HL-60 (cell line): ENCODE results near the gene CENPP.

Experiments used
- CTCF ChIP-seq: IDR thresholded peaks from one replicate; pipeline ENCODE4 v1.5.1; 2011; ENCODE audit warnings: low read length, control low read depth, inconsistent platforms; ENCODE audit not compliant: insufficient read depth
- GABPA ChIP-seq: IDR thresholded peaks from 2 replicates; pipeline ENCODE4 v1.6.1; 2012; ENCODE audit warnings: low read depth
- POLR2AphosphoS5 ChIP-seq: IDR thresholded peaks from 2 replicates; pipeline ENCODE4 v1.6.1; 2012; ENCODE audit warnings: low read depth
- REST ChIP-seq: IDR thresholded peaks from 2 replicates; pipeline ENCODE4 v1.6.1; 2012; ENCODE audit warnings: low read depth; ENCODE audit not compliant: insufficient replicate concordance
- SPI1 ChIP-seq: IDR thresholded peaks from 2 replicates; pipeline ENCODE4 v1.6.1; 2012; ENCODE audit warnings: low read depth, mild to moderate bottlenecking, borderline replicate concordance

- no peak for TF ChIP-seq REST
- no peak for TF ChIP-seq CTCF
- no peak for TF ChIP-seq POLR2AphosphoS5
- TF ChIP-seq SPI1, result no peak
- TF ChIP-seq GABPA, result no peak
These were observed 77.3 kb downstream of the CENPP start for GRCh38 chr9:92402826-92403745.
